Endothelial cell of umbilical vein (primary cell): ENCODE results near the gene ANKRD33B. TPM values are rescaled to one million over a fixed set of nuclear protein-coding genes. Genes with fewer than 3 reads are reported as not detected.

Source experiments
- BruUV-seq: library from RNA; stranded (reverse); fragments of 400-500 nt; replicated peaks from 2 replicates; lab custom pipeline; 2021; lab: Mats Ljungman, UMichigan
- CTCF ChIA-PET: fragments of 300-600, 350-600 bp; sonication (Branson Sonifier 250); formaldehyde crosslinking; loops from one replicate; lab custom pipeline; 2021; ENCODE audit warnings: antibody characterized with exemption, inconsistent platforms; lab: Charles Lee
- POLR2A ChIA-PET: fragments of 300-600, 350-600 bp; sonication (Branson Sonifier 250); formaldehyde crosslinking; loops from one replicate; lab custom pipeline; 2021; ENCODE audit warnings: antibody characterized with exemption, inconsistent platforms; lab: Charles Lee
- DNase-seq: peaks from one replicate; pipeline ENCODE4 v3.0.0-alpha.2; 2011; ENCODE audit warnings: low read depth, low spot score
- FAIRE-seq: peaks from 2 replicates; lab custom pipeline; 2011; peaks lifted over from hg19 to GRCh38; lab: Jason Lieb, UNC
- H2AFZ ChIP-seq: 2 replicates; pipeline ENCODE4 v1.6.0; 2012; ENCODE audit warnings: low read depth, low read length, control low read depth, inconsistent platforms
- H3K27ac ChIP-seq: 2 replicates; pipeline ENCODE4 v1.5.1; 2011; ENCODE audit warnings: low read depth, mild to moderate bottlenecking, control low read depth, low read length, moderate library complexity; ENCODE audit not compliant: insufficient read depth
- H3K27me3 ChIP-seq, 2 experiments: 2 replicates each; pipeline versions ENCODE4 v1.6.0 to v1.6.1; 2011; ENCODE audit warnings: low read length in 2 of 2, mixed read lengths in 1 of 2; ENCODE audit not compliant: control insufficient read depth in 2 of 2, insufficient read depth in 2 of 2
- H3K36me3 ChIP-seq, 2 experiments: 2 replicates in 1 of 2; 3 replicates in 1 of 2; pipeline ENCODE4 v1.5.1; 2011; ENCODE audit warnings: low read length in 2 of 2, mild to moderate bottlenecking in 1 of 2, moderate library complexity in 1 of 2; ENCODE audit not compliant: control insufficient read depth in 2 of 2, insufficient read depth in 2 of 2; ENCODE audit errors: extremely low read depth in 1 of 2
- H3K4me1 ChIP-seq: 3 replicates; pipeline ENCODE4 v1.5.1; 2011; ENCODE audit warnings: mild to moderate bottlenecking, low read length; ENCODE audit not compliant: control insufficient read depth, insufficient read depth; ENCODE audit errors: extremely low read depth
- H3K4me2 ChIP-seq: 2 replicates; pipeline ENCODE4 v1.6.1; 2011; ENCODE audit warnings: low read length, control low read depth, mixed read lengths; ENCODE audit not compliant: insufficient read depth
- H3K4me3 ChIP-seq, 3 experiments: fragments of 200-600 bp in 1 of 3; sonication (generic), shearing (Covaris generic) in 1 of 3; replicated peaks in 1 of 3; 2 replicates each; pipeline ENCODE4 v1.5.1; 2011 to 2016; ENCODE audit warnings: control low read depth in 3 of 3, low read length in 3 of 3, mild to moderate bottlenecking in 2 of 3, inconsistent platforms in 1 of 3, low read depth in 1 of 3, moderate library complexity in 1 of 3; ENCODE audit not compliant: insufficient read depth in 1 of 3
- H3K79me2 ChIP-seq: 2 replicates; pipeline ENCODE4 v1.6.0; 2012; ENCODE audit warnings: low read length, inconsistent platforms; ENCODE audit not compliant: control insufficient read depth, insufficient read depth
- H3K9ac ChIP-seq: replicated peaks from 2 replicates; pipeline ENCODE3; 2011; ENCODE audit warnings: low read length, control low read depth; ENCODE audit not compliant: insufficient read depth; ENCODE audit errors: extremely low read depth
- H3K9me1 ChIP-seq: replicated peaks from 3 replicates; pipeline ENCODE4 v1.6.0; 2011; ENCODE audit warnings: mild to moderate bottlenecking, low read length; ENCODE audit not compliant: control insufficient read depth, insufficient read depth; ENCODE audit errors: extremely low read depth
- H3K9me3 ChIP-seq: replicated peaks from 2 replicates; pipeline ENCODE4 v1.5.1; 2012; ENCODE audit warnings: low read length, inconsistent platforms; ENCODE audit not compliant: control insufficient read depth, insufficient read depth
- H4K20me1 ChIP-seq: replicated peaks from 2 replicates; pipeline ENCODE3; 2011; ENCODE audit warnings: mild to moderate bottlenecking, low read length; ENCODE audit not compliant: control insufficient read depth, insufficient read depth; ENCODE audit errors: extremely low read depth
- CTCF ChIP-seq, 2 donors: IDR thresholded peaks; 1 replicate in 1 of 2; 2 replicates in 1 of 2; pipeline ENCODE4 v1.5.1; 2011; ENCODE audit warnings: low read length in 2 of 2, mild to moderate bottlenecking in 2 of 2, moderate library complexity in 2 of 2, control low read depth in 1 of 2, inconsistent platforms in 1 of 2, low read depth in 1 of 2; ENCODE audit not compliant: insufficient read depth in 1 of 2; ENCODE audit errors: extremely low read depth in 1 of 2
- EZH2 ChIP-seq: IDR thresholded peaks from 2 replicates; pipeline ENCODE4 v1.6.1; 2012; ENCODE audit warnings: borderline replicate concordance, low read depth, mild to moderate bottlenecking, moderate library complexity, low read length, inconsistent platforms; ENCODE audit not compliant: severe bottlenecking
- FOS ChIP-seq: IDR thresholded peaks from 2 replicates; pipeline ENCODE4 v1.6.1; 2011; ENCODE audit warnings: mild to moderate bottlenecking, low read length, moderate library complexity, borderline replicate concordance; ENCODE audit not compliant: insufficient read depth
- JUN ChIP-seq: IDR thresholded peaks from 2 replicates; pipeline ENCODE4 v1.6.1; 2011; ENCODE audit warnings: borderline replicate concordance, low read depth; ENCODE audit not compliant: insufficient read length, insufficient read depth
- MAX ChIP-seq: IDR thresholded peaks from 2 replicates; pipeline ENCODE4 v1.6.1; 2011; ENCODE audit not compliant: insufficient read depth, insufficient read length
- MYC ChIP-seq: IDR thresholded peaks from one replicate; pipeline ENCODE4 v1.6.1; 2011; ENCODE audit warnings: mild to moderate bottlenecking, low read depth, low read length
- dilution Hi-C: fragments of 300-500 bp; cut with MboI; formaldehyde crosslinking; loops from one replicate; pipeline ENCODE4 v1.15.0; 2019; ENCODE audit warnings: low sequenced_read_pairs; ENCODE audit not compliant: extremely low pct_ligation_motif_present
- intact Hi-C: fragments of 100-400 bp; cut with micrococcal nuclease; formaldehyde crosslinking; loops from one replicate; pipeline ENCODE4 v1.10.0; 2022
- polyA plus RNA-seq, 4 experiments: library from polyadenylated mRNA; depleted of rRNA in 3 of 4; stranded (reverse) in 3 of 4; unstranded in 1 of 4; fragments of >200 nt; gene quantifications; 2 replicates each; pipeline versions ENCODE4 v1.2.1 to v1.2.3, GENCODE V29; 2011 to 2012; ENCODE audit warnings: missing spikeins in 1 of 4
- total RNA-seq: library from RNA; stranded (reverse); gene quantifications from 2 replicates; pipeline ENCODE4 v1.2.3, GENCODE V29; 2021

ANKRD33B gene
- total and polyA plus RNA-seq, 2 donors (not counting 3 experiments of a cell fraction or from before 2014, with no cell fraction given), result 2.4 to 5.4 TPM

GRCh38 chr5:10594591-10595210 lies 30.8 kb downstream of the ANKRD33B start:
- no TSS peak for BruUV-seq
- dilution Hi-C loops (no loop called here), intact Hi-C loops (no loop called here)
- Histone ChIP-seq H3K9me3 (no peaks in the 10 kb centered on the region), H3K4me1 (peaks cover 36% of the 10 kb centered on the region), H3K9me1 (no peaks in the 10 kb centered on the region), H3K27ac (no peak overlapping the region), H4K20me1 (no peaks in the 10 kb centered on the region), H3K4me2 (no peak overlapping the region), H3K79me2 (peaks cover 4% of the 10 kb centered on the region), H3K4me3 (no peak overlapping the region), H3K9ac (no peak overlapping the region), H3K27me3 (no peaks in the 10 kb centered on the region), H2AFZ (no peak overlapping the region), H3K36me3 (no peaks in the 10 kb centered on the region)
- POLR2A ChIA-PET, result no interaction called here
- FAIRE-seq, result no peak
- TF ChIP-seq CTCF (IDR thresholded peaks at IDR 0.05; ENCODE audit: extremely low read depth in 1 of 2, insufficient read depth in 1 of 2, low read depth in 1 of 2, low read length in 2 of 2) (no peak), EZH2 (no peak), MYC (no peak), FOS (no peak), MAX (no peak), JUN (no peak)
- CTCF ChIA-PET, result interaction anchor here (0.8 to 1.7 kb wide), 3 partner anchors 33 to 137 kb away, joined by 3 to 6 read pairs (median 4); no protein-coding TSS in a partner anchor
- DNase-seq, result no peak
